Amniotic epithelial cell (primary cell): ENCODE measurements around the gene NAA11.

Source experiments
- DNase-seq: peaks from one replicate; pipeline ENCODE4 v3.0.0-alpha.2; 2010; ENCODE audit warnings: low read depth

NAA11 gene

DNA sequence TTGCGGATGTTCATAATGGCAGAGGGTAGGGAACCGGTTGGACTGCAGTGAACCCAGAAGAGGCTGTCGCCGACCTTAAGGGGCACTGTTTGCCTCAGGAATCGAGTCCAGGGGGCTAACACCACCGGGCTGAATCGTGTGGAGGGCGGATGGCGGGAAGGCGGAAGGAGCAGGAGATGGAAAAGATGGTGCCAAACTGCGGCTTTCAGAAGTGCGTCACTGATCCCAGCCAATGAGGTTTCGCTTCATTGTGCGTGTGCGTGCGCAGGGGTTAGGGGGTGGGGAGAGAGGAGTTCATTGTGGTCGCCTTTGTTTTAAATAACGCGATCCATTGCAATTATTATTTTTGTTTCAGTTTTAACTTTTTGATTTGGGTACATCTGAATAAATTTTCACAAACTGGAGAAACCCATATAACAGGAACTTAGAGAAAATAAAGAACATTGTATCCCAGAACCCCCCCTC, at the start of gene NAA11:
NAA11 (minus strand) TSS at position 198 of the 465 bp plus-strand sequence; CDS start at position 14, 184 bp downstream.
- no peak for DNase-seq

DNA sequence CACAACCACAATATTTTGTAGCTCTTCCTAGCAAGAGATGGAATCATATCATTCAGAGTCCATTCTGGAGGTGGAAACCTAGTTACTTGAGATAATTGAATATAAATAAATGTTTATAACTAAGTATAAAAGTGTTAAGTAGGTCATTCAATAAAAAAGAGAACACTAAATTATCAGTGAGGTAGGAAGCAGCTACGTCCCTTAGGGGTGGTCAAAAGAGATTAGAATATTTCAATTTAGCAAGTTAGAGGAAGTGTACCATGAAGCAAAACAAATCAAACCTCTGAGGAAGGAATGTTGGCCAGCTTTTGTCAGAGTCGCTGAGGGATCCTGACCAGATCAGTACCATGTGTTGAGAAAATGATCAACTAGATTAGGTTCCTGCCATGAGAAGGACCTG, 44.2 kb upstream of the NAA11 start:
- DNase-seq, result no peak

DNA sequence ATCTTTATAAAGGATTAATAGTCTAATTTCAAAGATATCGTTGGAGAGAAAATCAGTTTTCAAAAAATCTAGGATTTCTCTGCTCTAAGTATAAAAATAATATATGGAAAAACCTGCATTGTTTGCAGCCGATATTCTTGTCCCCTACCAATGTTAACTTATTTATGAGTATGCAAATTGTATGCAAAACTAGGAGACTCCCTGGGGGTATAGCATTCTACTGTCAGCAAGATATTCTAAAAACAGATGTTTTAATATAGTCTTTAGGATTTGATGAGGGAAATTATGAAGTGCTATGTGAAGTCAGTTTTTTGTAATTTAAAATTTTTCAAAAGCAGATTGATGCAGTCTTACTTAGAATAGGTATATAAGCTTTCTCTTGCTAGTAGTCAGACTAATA, 41.2 kb upstream of the NAA11 start:
- no peak for DNase-seq

DNA sequence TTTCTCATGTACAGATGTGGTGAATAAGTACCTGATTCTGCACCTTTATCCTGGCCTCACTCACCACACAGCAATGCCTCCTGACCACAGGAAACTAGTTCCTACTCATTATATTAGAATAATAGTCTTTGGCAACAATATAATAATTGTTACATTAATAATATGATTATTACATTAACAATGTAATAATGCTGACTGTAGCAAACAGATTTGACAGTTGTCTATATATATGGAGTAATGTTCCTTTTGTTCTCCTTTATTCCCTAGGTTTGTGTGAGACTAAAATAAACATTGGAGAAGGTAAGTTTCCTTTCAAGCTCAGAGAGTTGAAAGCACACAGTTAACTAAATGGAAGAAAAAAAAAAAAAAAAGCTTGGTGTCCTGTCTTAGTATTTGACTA, 40.6 kb upstream of the NAA11 start:
- no peak for DNase-seq

DNA sequence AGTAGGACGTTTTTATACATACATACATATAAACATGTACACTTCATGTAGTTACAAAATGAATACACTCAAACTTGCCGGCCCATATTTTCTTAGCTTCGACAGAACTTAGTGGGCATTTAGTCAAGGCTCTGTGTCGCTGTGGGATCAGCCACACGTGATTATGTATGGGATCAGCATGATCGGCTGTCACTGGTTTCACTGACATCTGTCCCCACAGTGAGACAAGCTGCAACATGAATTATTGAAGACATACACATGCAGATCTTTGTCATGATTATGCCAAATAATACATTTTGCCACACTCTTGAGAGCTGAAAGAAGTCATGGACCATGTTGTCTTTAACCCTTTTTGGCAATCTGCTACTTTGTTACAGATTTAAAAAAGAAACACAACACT, 38.2 kb upstream of the NAA11 start:
- DNase-seq, result no peak

DNA sequence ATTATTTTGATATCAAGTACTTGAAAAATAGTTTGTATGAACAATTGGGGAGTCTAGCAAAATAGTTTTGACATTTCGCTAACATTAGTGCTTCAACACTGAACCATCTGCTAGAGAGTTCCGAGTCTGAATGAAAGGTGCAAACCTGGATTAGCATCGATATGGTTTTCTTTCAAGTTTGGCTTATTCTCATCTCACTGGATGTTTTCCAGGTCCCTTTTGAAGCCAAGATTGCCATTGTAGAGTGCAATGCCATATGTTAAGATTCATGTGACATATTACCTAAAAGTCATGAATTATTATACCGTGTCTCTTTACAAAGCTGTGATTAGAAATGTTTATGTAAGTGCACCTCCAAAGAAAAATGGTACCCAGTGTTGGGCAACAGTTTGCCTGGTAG, 36.8 kb upstream of the NAA11 start:
- no peak for DNase-seq

DNA sequence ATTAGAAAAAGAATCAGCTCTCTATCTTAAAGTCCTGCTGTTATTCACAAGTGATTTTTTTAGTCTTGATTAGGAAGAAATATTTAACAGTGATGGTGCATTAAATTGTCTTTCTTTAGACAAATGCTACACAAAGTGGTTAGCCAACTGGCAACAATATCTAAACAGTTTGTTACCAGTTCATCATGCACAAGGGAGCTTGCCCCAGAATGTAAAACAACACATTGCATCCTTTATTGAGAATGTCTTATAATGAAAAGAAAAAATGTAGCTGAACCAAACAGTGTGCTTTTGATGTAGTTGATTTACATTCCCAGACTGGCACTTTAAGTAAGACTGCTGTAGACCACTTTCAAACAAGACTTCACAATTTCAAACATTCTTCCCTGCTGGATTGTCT, 34.1 kb upstream of the NAA11 start:
- no peak for DNase-seq

DNA sequence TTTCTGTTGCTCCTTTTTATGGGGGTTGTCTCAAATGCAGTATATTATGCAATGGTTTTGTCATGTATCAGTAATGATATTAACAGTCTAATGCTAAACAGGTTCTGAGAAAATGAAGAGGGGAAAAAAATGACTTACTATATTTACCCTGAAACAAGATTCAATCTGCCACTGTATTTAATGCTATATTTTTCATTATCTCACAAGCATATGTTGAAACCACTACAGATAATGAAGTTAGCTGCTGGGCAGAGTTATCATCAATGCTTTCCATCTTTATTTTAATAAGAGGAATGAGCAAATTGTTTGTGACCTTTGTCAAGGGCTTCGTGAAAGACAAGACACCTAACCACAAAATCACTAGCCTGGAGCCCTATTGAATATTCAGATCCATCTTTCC, 32.6 kb upstream of the NAA11 start:
- DNase-seq, result no peak

DNA sequence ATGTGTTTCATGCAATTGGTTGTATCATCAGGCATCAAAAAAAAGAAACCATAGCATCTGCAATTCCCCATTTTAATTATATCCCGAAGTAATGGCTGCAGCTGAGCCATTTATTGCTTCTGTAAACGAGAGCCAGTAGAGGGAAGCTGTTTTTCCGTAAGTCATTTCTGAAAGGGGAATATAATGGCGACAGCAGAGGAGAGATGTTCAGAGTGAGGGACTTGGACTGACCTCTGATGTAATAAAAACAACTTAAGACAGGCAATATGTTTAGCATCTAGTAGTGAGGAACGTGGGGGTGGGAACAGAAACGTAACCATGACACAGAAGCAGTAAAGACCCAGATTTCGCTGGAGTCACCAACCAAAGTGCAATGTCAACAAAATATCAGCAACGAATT, 31.5 kb upstream of the NAA11 start:
- no peak for DNase-seq

DNA sequence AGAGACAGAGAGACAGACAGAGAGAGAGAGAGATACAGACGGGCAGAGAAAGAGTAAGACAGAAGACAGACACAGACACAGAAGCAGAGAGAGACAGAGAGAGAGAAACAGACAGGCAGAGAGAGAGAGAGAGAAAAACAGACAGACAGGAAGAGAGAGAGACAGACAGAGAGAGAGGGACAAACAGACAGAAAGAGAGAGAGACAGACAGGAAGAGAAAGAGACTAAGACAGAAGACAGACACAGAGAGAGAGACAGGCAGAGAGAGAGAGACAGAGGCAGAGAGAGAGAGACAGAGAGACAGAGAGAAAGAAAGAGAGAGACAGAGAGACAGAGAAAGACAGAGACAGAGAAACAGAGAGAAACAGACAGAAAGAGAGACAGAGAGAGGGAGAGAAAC, 27.2 kb upstream of the NAA11 start:
- DNase-seq, result no peak

DNA sequence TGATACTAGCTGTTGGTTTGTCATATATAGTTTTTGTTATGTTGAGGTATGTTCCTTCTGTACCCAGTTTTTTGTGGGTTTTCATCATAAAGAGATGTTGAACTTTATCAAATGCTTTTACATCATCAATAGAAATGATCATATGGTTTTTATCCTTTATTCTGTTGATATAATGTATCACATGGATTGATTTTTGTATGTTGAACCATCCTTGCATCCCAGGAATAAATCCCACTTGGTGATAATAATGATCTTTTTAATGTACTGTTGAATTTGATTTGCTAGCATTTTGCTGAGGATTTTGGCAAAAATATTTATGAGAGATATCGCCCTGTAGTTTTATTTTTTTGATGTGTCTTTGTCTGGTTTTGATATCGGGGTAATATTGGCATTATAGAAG, 22.5 kb upstream of the NAA11 start:
- DNase-seq, result no peak

DNA sequence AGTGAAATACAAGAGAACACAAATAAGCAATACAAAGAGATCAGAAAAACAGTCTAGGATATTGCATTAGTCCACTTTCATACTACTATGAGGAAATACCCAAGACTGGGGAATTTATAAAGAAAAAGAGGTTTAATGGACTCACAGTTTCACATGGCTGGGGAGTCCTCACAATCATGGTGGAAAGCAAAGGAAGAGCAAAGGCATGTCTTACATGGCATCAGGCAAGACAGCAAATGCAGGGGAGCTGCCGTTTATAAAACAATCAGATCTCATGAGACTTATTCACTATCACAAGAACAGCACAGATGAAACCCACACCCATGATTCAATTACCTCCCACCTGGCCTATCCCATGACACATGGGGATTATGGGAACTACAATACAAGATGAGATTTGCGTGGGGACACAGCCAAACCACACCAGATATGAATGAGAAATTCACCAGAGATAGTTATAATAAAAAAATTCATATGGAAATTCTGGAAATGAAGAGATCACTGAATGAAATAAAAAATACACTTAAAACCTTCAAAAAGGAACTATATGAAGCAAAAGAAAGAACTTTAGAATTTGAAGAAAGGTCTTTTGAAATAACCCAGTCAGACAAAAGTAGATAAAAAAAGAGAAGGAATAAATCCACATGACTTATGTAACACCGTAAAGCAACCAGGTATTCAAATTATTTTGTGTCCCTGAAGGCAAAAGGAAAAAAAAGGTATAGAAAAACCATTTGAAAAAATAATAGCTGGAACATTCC, 16.2 kb upstream of the NAA11 start:
- DNase-seq, result no peak

DNA sequence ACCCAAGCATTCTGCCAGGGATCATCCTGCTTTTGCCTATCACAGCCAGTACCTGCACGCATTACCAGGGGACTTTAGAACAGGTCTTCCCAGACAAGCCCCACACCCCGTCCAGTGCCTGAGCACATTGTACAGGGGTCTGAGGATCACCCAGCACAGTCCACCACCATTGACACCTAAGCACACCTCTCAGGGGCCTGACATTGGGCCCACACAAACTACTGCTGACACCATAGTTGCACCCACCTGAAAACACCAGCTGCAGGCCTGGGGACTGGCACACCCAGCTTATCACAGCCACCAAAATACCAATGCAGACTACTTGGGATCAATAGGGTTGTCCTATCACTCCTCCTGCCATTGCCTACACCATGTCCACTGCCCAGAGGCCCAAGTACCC, 14.7 kb upstream of the NAA11 start:
- DNase-seq, result no peak

DNA sequence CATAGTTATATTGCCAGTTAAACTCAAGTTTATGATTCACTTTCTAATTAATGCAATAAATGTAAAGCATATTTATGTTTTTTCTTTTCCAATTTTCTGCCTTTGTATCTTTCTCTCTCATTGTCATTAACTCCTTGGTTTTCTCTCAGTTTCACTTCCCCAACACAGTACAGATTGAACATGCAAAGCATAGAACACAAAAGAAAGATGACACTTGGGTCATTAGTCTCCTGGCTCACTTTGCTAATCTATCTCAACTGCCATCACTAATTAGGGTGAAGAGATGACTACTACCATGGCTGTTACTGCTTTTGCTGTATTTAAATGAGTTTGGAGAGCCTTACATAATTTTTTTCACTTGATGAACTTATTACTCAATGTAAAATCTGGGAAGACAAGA, 12.3 kb upstream of the NAA11 start:
- no peak for DNase-seq

DNA sequence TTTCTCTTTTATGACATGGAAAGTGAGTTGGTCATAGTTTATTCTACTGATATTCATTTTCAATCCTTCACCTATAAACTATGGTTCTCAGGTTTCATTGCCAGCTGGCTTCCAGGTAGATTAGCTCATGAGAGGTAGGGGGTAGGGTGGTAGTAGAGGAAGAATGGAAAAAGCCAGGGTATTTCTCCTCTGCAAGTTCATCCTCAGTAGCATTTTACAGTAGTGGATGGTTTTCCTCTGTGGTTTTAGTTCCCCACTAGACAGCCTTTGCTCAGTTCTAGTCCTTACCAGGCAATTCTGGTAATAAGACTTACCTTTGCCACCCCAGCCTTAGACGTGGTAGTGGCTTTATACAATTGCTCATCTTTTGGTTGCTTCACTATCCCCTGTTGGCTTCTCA, 8.9 kb upstream of the NAA11 start:
- no peak for DNase-seq

DNA sequence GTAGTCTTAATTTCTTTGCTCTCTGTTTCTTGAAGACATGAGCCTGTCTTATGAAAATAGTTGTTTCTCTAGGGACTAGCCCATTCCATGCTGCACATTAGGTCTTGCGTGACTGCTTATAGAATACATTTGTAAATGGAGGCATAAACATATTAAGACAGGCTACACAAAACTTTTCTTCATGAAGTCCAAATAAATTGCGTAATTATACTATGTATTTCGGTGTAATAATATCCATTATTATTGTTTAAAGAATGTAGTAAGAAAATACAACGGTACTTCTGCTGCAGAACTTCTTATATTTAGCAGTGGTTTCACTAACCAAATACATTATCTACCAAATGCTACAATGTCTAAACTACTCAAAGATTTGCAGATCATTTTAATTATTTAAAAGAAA, 8.5 kb upstream of the NAA11 start:
- no peak for DNase-seq

DNA sequence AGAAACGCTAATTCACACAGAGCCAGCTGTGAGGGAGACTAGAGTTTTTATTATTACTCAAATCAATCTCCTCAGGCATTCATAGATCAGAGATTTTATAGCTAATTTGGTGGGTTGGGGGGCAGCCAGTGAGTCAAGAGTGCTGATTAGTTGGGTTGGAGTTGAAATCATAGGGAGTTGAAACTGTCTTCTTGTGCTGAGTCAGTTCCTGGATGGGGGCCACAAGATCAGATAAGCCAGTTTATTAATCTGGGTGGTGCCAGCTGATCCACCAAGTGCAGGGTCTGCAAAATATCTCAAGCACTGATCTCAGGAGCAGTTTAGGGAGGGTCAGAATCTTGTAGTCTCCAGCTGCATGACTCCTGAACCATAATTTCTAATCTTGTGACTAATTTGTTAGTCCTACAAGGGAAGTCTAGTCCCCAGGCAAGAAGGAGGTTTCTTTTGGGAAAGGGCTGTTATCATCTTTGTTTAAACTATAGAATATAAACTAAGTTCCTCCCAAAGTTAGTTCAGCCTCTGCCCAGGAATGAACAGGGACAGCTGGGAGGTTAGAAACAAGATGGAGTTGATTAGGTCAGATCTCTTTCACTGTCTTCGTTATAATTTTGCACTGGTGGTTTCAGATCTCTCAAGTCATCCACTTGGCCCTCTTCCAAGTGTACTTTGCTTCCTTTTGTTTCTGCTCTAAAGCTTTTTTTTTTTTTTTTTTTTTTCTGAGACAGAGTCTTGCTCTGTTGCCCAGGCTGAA, 5.4 kb upstream of the NAA11 start:
- DNase-seq, result no peak

DNA sequence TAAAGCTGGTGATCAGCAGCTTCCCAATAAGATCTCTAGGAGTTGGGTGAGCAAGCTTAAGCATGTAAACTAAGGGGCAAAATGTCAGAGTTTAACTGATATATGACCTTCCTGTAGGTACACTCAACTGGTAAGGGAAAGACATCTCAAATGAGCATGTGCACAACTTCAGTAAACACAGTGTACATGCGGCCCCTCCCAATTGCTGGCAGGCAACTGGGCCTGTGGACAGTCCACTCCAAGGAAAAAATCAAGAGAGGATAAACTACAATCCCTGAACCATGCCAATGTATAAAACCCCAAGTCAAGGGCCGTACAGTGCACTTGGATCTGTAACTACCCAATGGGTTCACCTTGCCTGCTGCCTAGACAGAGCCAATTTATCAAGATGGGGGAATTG, 4.9 kb upstream of the NAA11 start:
- no peak for DNase-seq

DNA sequence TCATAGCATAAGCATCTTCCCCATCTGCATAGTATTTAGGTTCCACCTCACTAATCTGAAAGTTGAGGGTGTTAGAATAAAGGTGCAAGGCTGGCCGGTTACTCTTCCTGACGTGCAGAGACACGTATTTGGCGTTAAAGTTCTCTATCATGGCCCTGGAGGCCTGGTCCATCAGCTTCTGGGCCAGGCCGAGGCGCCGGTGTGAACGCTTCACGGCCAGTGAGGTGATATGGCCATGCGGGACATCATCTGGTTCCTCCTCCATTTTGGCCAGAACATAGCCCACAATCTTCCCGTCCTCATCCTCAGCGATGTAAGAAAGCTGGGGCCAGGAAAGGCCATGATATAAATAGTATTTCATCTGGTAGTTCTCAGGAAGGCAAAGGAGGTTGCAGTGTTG, 425 bp downstream of the NAA11 start:
- no peak for DNase-seq

DNA sequence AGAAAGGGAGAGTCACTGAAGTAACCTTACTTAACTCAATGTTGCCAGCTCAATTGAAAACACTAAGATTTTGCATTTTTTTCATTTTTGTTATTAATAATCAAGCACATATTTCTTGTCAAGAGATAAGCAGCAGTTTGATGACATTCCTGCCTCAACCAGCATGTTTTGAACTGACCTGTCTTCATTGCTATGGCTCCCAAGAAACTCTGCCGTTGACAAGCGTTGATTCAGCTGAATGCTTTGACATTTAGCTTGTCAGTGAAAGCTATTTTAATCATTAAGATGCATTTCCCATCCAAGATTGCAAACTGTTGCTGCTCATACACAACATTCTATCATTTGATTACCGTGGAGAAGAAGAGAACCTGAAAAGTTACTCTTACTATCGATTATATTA, 5.9 kb downstream of the NAA11 start:
- DNase-seq, result no peak

DNA sequence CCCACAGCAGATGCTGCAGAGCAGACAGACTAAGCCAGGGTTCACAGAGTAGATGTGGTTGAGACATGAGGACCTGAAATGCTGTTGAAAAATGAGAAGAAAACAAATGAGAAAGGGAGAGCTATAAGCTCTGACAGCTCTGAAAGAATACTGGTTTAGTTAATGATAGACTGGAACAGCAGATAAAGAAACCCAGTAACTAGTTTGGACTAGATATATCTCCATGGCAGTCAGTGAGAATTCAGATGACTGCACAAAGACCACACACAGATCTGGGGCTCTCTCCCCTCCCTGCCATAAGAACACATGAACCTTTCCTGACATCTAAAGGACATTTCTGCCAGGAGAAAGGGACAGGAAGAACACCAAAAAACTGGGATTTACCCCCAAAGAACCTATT, 8.2 kb downstream of the NAA11 start:
- DNase-seq, result no peak

DNA sequence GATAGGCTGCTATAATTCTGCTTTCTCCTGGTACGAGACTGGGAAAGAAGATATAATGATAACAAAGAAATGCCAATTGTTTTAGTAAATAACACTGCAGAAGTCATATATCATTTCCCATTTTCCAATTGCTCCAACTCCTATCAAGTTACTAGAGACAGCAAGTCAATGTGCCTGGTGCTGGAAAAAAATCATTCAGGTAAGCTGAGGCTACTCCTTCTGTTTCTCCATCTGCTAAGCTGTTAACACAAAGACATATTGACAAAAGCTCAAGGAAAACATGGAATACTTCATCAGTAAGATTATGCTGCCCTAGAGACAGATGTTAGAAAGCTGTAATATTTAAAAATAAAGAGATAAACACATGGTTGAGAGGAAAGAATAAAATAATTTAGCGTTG, 10.0 kb downstream of the NAA11 start:
- no peak for DNase-seq

DNA sequence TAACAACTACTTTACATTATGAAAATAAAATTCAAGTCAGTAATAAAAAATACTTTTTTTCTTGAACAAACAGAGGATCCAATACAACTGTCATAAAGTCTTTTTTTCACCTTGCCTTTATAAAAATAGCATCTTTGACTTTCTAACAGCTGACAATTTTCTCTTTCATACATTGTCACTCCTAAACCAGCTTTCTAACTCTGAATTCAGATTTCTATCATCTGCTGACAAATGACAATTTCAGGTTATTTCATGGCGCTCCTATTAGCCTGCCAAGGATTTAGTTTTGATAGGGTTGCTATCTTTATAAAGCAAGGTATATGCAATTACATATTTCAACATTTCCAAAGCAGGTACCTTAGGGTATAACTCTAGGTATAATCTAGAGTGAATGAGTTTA, 14.6 kb downstream of the NAA11 start:
- no peak for DNase-seq

DNA sequence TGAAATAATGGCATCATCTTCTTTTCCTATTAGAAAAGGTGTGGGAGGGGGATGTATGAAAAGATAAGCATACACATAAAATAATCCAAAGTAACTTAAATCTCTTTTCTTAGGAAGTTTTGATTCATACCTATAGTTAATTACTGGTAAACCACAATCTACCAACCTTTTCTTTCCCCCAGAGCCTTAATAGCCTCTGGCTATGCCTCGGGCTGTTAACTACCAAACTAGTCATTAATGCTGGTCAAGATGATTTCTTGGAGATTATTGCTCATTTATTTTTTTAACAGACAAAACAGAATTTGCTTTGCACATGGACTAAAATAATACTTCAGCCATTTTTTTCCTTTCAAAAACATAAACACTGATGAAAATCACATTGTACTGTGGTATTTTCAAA, 16.9 kb downstream of the NAA11 start:
- no peak for DNase-seq
